Neural cell (in vitro differentiated cells): ENCODE data around the gene PPP1R1A. TPM values are rescaled to one million over a fixed set of nuclear protein-coding genes. Genes with fewer than 3 reads are reported as not detected.

Source experiments
- H2AFZ ChIP-seq: fragments of 200-600, 300-800 bp; sonication (generic), shearing (Covaris generic); 2 replicates; pipeline ENCODE4 v1.6.0; 2014; ENCODE audit warnings: low read depth, mild to moderate bottlenecking, antibody characterized with exemption, low read length, moderate library complexity
- H3F3A ChIP-seq: fragments of 200-600 bp; shearing (Covaris generic); 2 replicates; pipeline ENCODE4 v1.6.1; 2016; ENCODE audit warnings: mild to moderate bottlenecking, moderate library complexity, mixed read lengths, antibody characterized with exemption, low read length; ENCODE audit not compliant: insufficient read depth, poor library complexity, severe bottlenecking
- H3K27ac ChIP-seq: fragments of 200-600, 300-800 bp; sonication (generic), shearing (Covaris generic); 2 replicates; pipeline ENCODE4 v1.5.1; 2014; ENCODE audit warnings: mild to moderate bottlenecking, low read length, moderate library complexity
- H3K27me3 ChIP-seq: fragments of 300-800, 200-600 bp; sonication (generic), shearing (Covaris generic); 2 replicates; pipeline ENCODE4 v1.6.0; 2014; ENCODE audit warnings: mild to moderate bottlenecking, low read depth, low read length, moderate library complexity; ENCODE audit not compliant: insufficient read depth
- H3K36me3 ChIP-seq: fragments of 300-800, 200-600 bp; sonication (generic), shearing (Covaris generic); 2 replicates; pipeline ENCODE4 v1.5.1; 2014; ENCODE audit warnings: mild to moderate bottlenecking, antibody characterized with exemption, low read length, moderate library complexity; ENCODE audit not compliant: insufficient read depth
- H3K4me2 ChIP-seq: fragments of 300-800, 200-600 bp; sonication (generic), shearing (Covaris generic); 2 replicates; pipeline ENCODE4 v1.6.0; 2014; ENCODE audit warnings: mild to moderate bottlenecking, low read length
- H3K4me3 ChIP-seq: fragments of 300-800, 200-600 bp; sonication (generic), shearing (Covaris generic); 2 replicates; pipeline ENCODE4 v1.5.1; 2014; ENCODE audit warnings: mild to moderate bottlenecking, low read length, moderate library complexity
- H3K79me2 ChIP-seq: fragments of 200-600 bp; shearing (Covaris generic); replicated peaks from 2 replicates; pipeline ENCODE4 v1.6.0; 2014; ENCODE audit warnings: mild to moderate bottlenecking, low read length, moderate library complexity; ENCODE audit not compliant: insufficient read depth
- H3K9ac ChIP-seq: fragments of 300-800, 200-600 bp; sonication (generic), shearing (Covaris generic); 2 replicates; pipeline ENCODE4 v1.6.1; 2016; ENCODE audit warnings: mild to moderate bottlenecking, low read length, mixed read lengths
- H3K9me2 ChIP-seq: fragments of 200-600 bp; shearing (Covaris generic); 2 replicates; pipeline ENCODE4 v1.6.1; 2016; ENCODE audit warnings: mild to moderate bottlenecking, low read length, mixed read lengths; ENCODE audit not compliant: insufficient read depth
- H3K9me3 ChIP-seq: fragments of 200-600, 300-800 bp; sonication (generic), shearing (Covaris generic); 2 replicates; pipeline ENCODE4 v1.6.1; 2016; ENCODE audit warnings: mild to moderate bottlenecking, mixed run types, low read length, moderate library complexity, mixed read lengths
- H4K20me1 ChIP-seq: fragments of 200-600 bp; shearing (Covaris generic); 2 replicates; pipeline ENCODE4 v1.6.1; 2016; ENCODE audit warnings: mild to moderate bottlenecking, mixed run types; ENCODE audit not compliant: insufficient read depth
- CTCF ChIP-seq: fragments of 450-650 bp; IDR thresholded peaks from 2 replicates; pipeline ENCODE4 v1.5.1; 2014; ENCODE audit warnings: antibody characterized with exemption, mild to moderate bottlenecking, moderate library complexity; ENCODE audit not compliant: poor library complexity, severe bottlenecking
- EP300 ChIP-seq: fragments of 450-650 bp; conservative IDR thresholded peaks from 2 replicates; pipeline ENCODE4 v1.6.1; 2014; ENCODE audit warnings: antibody characterized with exemption, mild to moderate bottlenecking, moderate library complexity; ENCODE audit not compliant: poor library complexity, severe bottlenecking
- EZH2 ChIP-seq: fragments of 200-600, 300-800 bp; shearing (Covaris generic), sonication (generic); IDR thresholded peaks from 2 replicates; pipeline ENCODE4 v1.6.1; 2014; ENCODE audit warnings: antibody characterized with exemption, low read length, borderline replicate concordance, mild to moderate bottlenecking; ENCODE audit not compliant: insufficient read depth, poor library complexity, severe bottlenecking
- MXI1 ChIP-seq: fragments of 450-650 bp; conservative IDR thresholded peaks from 2 replicates; pipeline ENCODE4 v1.6.1; 2014; ENCODE audit warnings: antibody characterized with exemption, mild to moderate bottlenecking; ENCODE audit not compliant: poor library complexity, severe bottlenecking
- POLR2AphosphoS5 ChIP-seq: IDR thresholded peaks from 2 replicates; pipeline ENCODE4 v1.6.1; 2012
- RAD21 ChIP-seq: fragments of 450-650 bp; conservative IDR thresholded peaks from 2 replicates; pipeline ENCODE4 v1.6.1; 2014; ENCODE audit warnings: antibody characterized with exemption, mild to moderate bottlenecking, moderate library complexity
- REST ChIP-seq: IDR thresholded peaks from 2 replicates; pipeline ENCODE4 v1.6.1; 2012; ENCODE audit warnings: borderline replicate concordance
- SMC3 ChIP-seq: fragments of 450-650 bp; conservative IDR thresholded peaks from 2 replicates; pipeline ENCODE4 v1.6.1; 2014; ENCODE audit warnings: antibody characterized with exemption, mild to moderate bottlenecking, moderate library complexity; ENCODE audit not compliant: poor library complexity
- TAF1 ChIP-seq: IDR thresholded peaks from 2 replicates; pipeline ENCODE4 v1.6.1; 2012; ENCODE audit warnings: low read depth
- polyA plus RNA-seq: library from polyadenylated mRNA; depleted of rRNA; stranded (reverse); fragments of >200 nt; gene quantifications from 2 replicates; pipeline ENCODE4 v1.2.3, GENCODE V29; 2014

Gene PPP1R1A
- polyA plus RNA-seq, 1 donor from 2014 or later, result 28.9 TPM

- Histone ChIP-seq H3K9ac (no peak overlapping the region), H3K9me2 (no peaks in the 10 kb centered on the region), H3K27ac (no peak overlapping the region), H3K4me3 (no peak overlapping the region), H3K36me3 (no peaks in the 10 kb centered on the region), H3K9me3 (no peaks in the 10 kb centered on the region), H2AFZ (no peak overlapping the region), H3K4me2 (no peak overlapping the region), H3K27me3 (no peaks in the 10 kb centered on the region), H3F3A (no peaks in the 10 kb centered on the region), H3K79me2 (no peaks in the 10 kb centered on the region), H4K20me1 (no peaks in the 10 kb centered on the region)
- TF ChIP-seq RAD21, result peak; percentile 61
- TF ChIP-seq EZH2, result no peak
- peak; percentile 46 for TF ChIP-seq SMC3
- TF ChIP-seq POLR2AphosphoS5, result no peak
- TF ChIP-seq CTCF, result peak; percentile 53
- no peak for TF ChIP-seq MXI1
- no peak for TF ChIP-seq REST
- no peak for TF ChIP-seq EP300
Measured at GRCh38 chr12:54571193-54572188, 17.0 kb downstream of the PPP1R1A start.

- no peak overlapping the region for H3K27ac ChIP-seq
- H3K9ac ChIP-seq, result no peak overlapping the region
Measured at GRCh38 chr12:54569995-54570528, 18.4 kb downstream of the PPP1R1A start.

More at GRCh38 chr12:54569995-54570528, 18.4 kb downstream of the PPP1R1A start:
- Histone ChIP-seq H3K9me3 (no peaks in the 10 kb centered on the region), H3K27me3 (no peaks in the 10 kb centered on the region), H3K4me2 (no peak overlapping the region), H3K4me3 (no peak overlapping the region), H2AFZ (no peak overlapping the region), H4K20me1 (no peaks in the 10 kb centered on the region), H3F3A (no peaks in the 10 kb centered on the region), H3K79me2 (no peaks in the 10 kb centered on the region), H3K9me2 (no peaks in the 10 kb centered on the region), H3K36me3 (no peaks in the 10 kb centered on the region)
- TF ChIP-seq RAD21 (no peak), MXI1 (no peak), EP300 (no peak), SMC3 (no peak), EZH2 (no peak), CTCF (no peak), TAF1 (no peak), POLR2AphosphoS5 (no peak), REST (no peak)
